SK-N-MC (cell line): Measurements from ENCODE around the gene KAZN.

Source experiments
- EZH2 ChIP-seq: fragments of 200-600 bp; sonication (generic); IDR thresholded peaks from one replicate; pipeline ENCODE4 v1.6.1; 2017; ENCODE audit warnings: antibody characterized with exemption
- POLR2AphosphoS5 ChIP-seq: IDR thresholded peaks from 2 replicates; pipeline ENCODE4 v1.6.1; 2012; ENCODE audit warnings: mild to moderate bottlenecking, low read depth, low read length, borderline replicate concordance

- no peak for TF ChIP-seq POLR2AphosphoS5
- no peak for TF ChIP-seq EZH2
Measured at GRCh38 chr1:14939527-14940284, 341.2 kb downstream of the KAZN start.
